Kidney (tissue), 14 donors: ENCODE data around the gene INSC. TPM values are rescaled to one million over a fixed set of nuclear protein-coding genes. Genes with fewer than 3 reads are reported as not detected.

ENCODE experiments used
- DNase-seq, 5 donors: peaks; one replicate each; pipeline ENCODE4 v3.0.0-alpha.2; 2013 to 2020
- FAIRE-seq: peaks from 2 replicates; lab custom pipeline; 2012; peaks lifted over from hg19 to GRCh38; lab: Jason Lieb, UNC
- H3K27ac ChIP-seq, 2 donors: one replicate each; pipeline ENCODE4 v1.7.0; 2013; ENCODE audit warnings: low read depth in 2 of 2, low read length in 2 of 2, inconsistent platforms in 1 of 2
- H3K27me3 ChIP-seq: one replicate; pipeline ENCODE4 v1.7.1; 2013; ENCODE audit warnings: low read length, inconsistent platforms; ENCODE audit not compliant: control insufficient read depth, insufficient read depth
- H3K36me3 ChIP-seq, 3 donors: one replicate each; pipeline versions ENCODE4 v1.7.0 to v1.7.1; 2013; ENCODE audit warnings: low read length in 3 of 3, control low read depth in 1 of 3, inconsistent platforms in 1 of 3; ENCODE audit not compliant: insufficient read depth in 3 of 3, control insufficient read depth in 2 of 3
- H3K4me1 ChIP-seq, 3 donors: one replicate each; pipeline versions ENCODE4 v1.7.0 to v1.7.1; 2013; ENCODE audit warnings: low read length in 3 of 3, inconsistent platforms in 1 of 3, low read depth in 1 of 3; ENCODE audit not compliant: control insufficient read depth in 2 of 3, insufficient read depth in 2 of 3
- H3K4me3 ChIP-seq, 3 donors: one replicate each; pipeline versions ENCODE4 v1.7.0 to v1.8.1; 2013; ENCODE audit warnings: low read length in 3 of 3, control low read depth in 1 of 3, inconsistent platforms in 1 of 3
- H3K9ac ChIP-seq, 3 donors: one replicate each; pipeline versions ENCODE4 v1.7.0 to v1.7.1; 2013; ENCODE audit warnings: low read length in 3 of 3, control low read depth in 1 of 3, inconsistent platforms in 1 of 3
- H3K9me3 ChIP-seq, 3 donors: one replicate each; pipeline versions ENCODE4 v1.7.0 to v1.7.1; 2013; ENCODE audit warnings: low read length in 3 of 3, control low read depth in 1 of 3, inconsistent platforms in 1 of 3; ENCODE audit not compliant: control insufficient read depth in 2 of 3, insufficient read depth in 1 of 3
- CTCF ChIP-seq: IDR thresholded peaks from 3 replicates; pipeline ENCODE4 v1.5.1; 2012; ENCODE audit warnings: mild to moderate bottlenecking, moderate library complexity, borderline replicate concordance; ENCODE audit not compliant: insufficient read depth; ENCODE audit errors: extremely low read depth
- intact Hi-C: fragments of 100-400 bp; cut with DNase I; formaldehyde crosslinking; loops from one replicate; pipeline ENCODE4 v1.11.1; 2022
- polyA plus RNA-seq: library from polyadenylated mRNA; stranded (reverse); fragments of 350-450 nt; fragmentation: Illumina TruSeq; extraction: RNeasy Lipid Tissue Mini Kit (QIAGEN cat#74804); gene quantifications from one replicate; pipeline ENCODE4 v1.2.3, GENCODE V29; 2014; ENCODE audit warnings: low read depth, low replicate concordance; ENCODE audit not compliant: insufficient read depth
- total RNA-seq: library from RNA; stranded (reverse); fragmentation: NEBNext Ultra II Directional; extraction: Animal tissue kit (Norgen Biotek cat#: 25700); gene quantifications from one replicate; pipeline ENCODE4 v1.2.1, GENCODE V29; 2021
- donor health status: control.
- donor health status: control.
- donor health status: control.
- donor health status: control.
- donor health status: control.
- donor health status: DM: yes; HTN: yes; CAD: no.
- donor health status: Normal renal cell carcinoma (clear cell type).

INSC gene
- total and polyA plus RNA-seq, 2 donors from 2014 or later: 0.41 to 1.3 TPM

DNA sequence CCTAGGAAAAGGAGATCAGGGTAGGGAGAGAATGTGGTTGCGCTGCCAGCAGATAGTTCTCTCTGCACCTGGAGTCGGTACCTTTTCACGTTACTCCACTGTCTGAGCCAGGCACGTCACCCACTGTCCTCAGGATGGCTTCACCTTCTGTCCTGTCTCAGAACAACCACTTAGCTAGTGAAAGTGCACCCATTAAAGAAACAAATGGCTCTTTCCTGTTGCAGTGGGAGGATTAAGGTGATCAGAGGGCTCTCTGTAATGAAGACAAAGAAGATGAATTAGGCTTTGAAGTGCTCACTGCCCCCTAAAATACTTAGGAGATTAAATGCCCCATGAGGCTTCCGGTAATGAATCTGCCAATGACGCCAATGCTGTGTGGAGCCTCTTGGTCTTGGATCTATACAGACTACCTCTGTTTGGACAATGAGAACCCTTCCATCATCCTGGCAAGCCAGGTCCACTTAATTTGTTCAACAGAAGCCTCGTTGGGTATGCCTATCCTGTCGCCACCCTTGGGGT lies 113.7 kb downstream of the INSC start:
- no peaks in the 10 kb centered on the region for H3K4me1 ChIP-seq
- no peak for DNase-seq
- no peaks in the 10 kb centered on the region for H3K9me3 ChIP-seq
- no peaks in the 10 kb centered on the region for H3K36me3 ChIP-seq
- no peaks in the 10 kb centered on the region for H3K27me3 ChIP-seq
- TF ChIP-seq CTCF: no peak
- H3K4me3 ChIP-seq: no peak overlapping the region
- intact Hi-C loops: no loop called here
- no peak overlapping the region for H3K27ac ChIP-seq
- no peak overlapping the region for H3K9ac ChIP-seq
- no peak for FAIRE-seq

DNA sequence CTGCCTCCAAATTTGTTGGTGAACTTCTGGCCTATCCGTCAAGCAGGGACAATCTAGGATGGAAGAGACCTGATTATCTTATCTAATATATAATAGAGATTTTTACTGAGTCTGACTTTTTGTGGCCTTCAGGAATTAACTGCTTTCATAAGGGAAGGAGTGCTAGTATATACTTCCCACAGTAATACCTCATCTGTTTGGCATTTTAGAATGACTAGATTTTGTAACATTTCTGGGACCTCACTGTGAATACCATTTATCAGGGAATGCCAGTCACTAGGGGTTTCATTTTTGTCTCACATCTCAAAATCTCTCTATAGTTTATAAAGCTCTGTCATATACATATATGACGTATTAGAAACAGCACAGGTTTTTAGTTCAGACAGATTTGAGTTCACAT lies 114.3 kb downstream of the INSC start:
- no peak for TF ChIP-seq CTCF
- Histone ChIP-seq H3K4me1 (no peaks in the 10 kb centered on the region), H3K9me3 (no peaks in the 10 kb centered on the region), H3K9ac (no peak overlapping the region), H3K27ac (no peak overlapping the region), H3K27me3 (no peaks in the 10 kb centered on the region), H3K36me3 (no peaks in the 10 kb centered on the region), H3K4me3 (no peak overlapping the region)
- intact Hi-C loops: no loop called here
- DNase-seq: no peak
- no peak for FAIRE-seq

DNA sequence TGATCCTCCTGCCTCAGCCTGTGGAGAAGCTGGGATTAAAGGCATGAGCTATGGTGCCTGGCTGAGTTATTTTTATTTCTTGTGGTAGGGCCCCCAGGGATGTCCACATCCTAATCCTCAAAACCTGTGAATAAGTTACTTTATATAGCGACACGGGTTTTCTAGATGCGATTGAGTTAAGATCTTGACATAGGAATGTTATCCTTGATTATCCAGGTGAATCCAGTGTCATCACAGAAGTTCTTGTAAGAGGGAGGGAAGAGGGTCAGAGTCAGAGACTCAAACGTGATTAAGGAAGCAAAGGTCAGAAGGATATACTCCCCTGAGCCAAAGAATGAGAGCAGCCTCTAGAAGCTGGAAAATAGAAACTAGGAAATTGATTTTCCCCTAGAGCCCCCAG lies 117.8 kb downstream of the INSC start:
- H3K27me3 ChIP-seq: no peaks in the 10 kb centered on the region
- no peak overlapping the region for H3K27ac ChIP-seq
- H3K4me1 ChIP-seq: no peaks in the 10 kb centered on the region
- H3K9me3 ChIP-seq: no peaks in the 10 kb centered on the region
- TF ChIP-seq CTCF: no peak
- no peak overlapping the region for H3K4me3 ChIP-seq
- intact Hi-C loops: no loop called here
- H3K9ac ChIP-seq: no peak overlapping the region
- no peaks in the 10 kb centered on the region for H3K36me3 ChIP-seq
- no peak for FAIRE-seq
- DNase-seq: peak in 2 of 5 donors; percentile 20 to 33
